Effector memory CD4-positive, alpha-beta T cell (primary cell): ENCODE measurements around the gene ZNF578.

Source experiments
- DNase-seq, 3 donors: peaks; one replicate each; pipeline ENCODE4 v3.0.0-alpha.2; 2020
- H3K27ac ChIP-seq: 2 replicates; pipeline ENCODE4 v1.7.0; 2013; ENCODE audit warnings: mild to moderate bottlenecking, low read length, moderate library complexity; ENCODE audit not compliant: insufficient read depth, poor library complexity, severe bottlenecking
- H3K27me3 ChIP-seq: replicated peaks from 2 replicates; pipeline ENCODE4 v1.7.0; 2013; ENCODE audit warnings: mild to moderate bottlenecking, low read length; ENCODE audit not compliant: insufficient read depth, control insufficient read depth, poor library complexity, severe bottlenecking
- H3K36me3 ChIP-seq: 2 replicates; pipeline ENCODE4 v1.7.0; 2013; ENCODE audit warnings: mild to moderate bottlenecking, low read length, moderate library complexity; ENCODE audit not compliant: control insufficient read depth, insufficient read depth
- H3K4me1 ChIP-seq: 2 replicates; pipeline ENCODE4 v1.7.0; 2013; ENCODE audit warnings: low read length, mild to moderate bottlenecking; ENCODE audit not compliant: control insufficient read depth, insufficient read depth, poor library complexity, severe bottlenecking
- H3K4me3 ChIP-seq: 2 replicates; pipeline ENCODE4 v1.7.0; 2013; ENCODE audit warnings: low read length, low read depth, mild to moderate bottlenecking; ENCODE audit not compliant: insufficient read depth, poor library complexity, severe bottlenecking
- H3K9me3 ChIP-seq: 2 replicates; pipeline ENCODE4 v1.7.0; 2013; ENCODE audit warnings: mild to moderate bottlenecking, low read length, moderate library complexity; ENCODE audit not compliant: control insufficient read depth
- total RNA-seq, 3 donors: gene quantifications; one replicate each; lab custom pipeline; 2026; lab: John Stamatoyannopoulos, UW

ZNF578 gene
- 0.52 to 1.5 (median 0.86) reads per million in 3 donors for total RNA-seq

GRCh38 chr19:52453324-52454094 is at the start of gene ZNF578:
Gene ZNF578, plus strand, starts transcription at chr19:52453553. Its CDS starts 48,293 bp downstream, at chr19:52501846.
- Histone ChIP-seq H3K27ac (peak within 1 kb of the TSS; percentile 7), H3K27me3 (no peaks in the 10 kb centered on the region), H3K4me3 (peak within 1 kb of the TSS; percentile 72), H3K9me3 (peaks cover 7% of the 10 kb centered on the region), H3K4me1 (peaks cover 8% of the 10 kb centered on the region), H3K36me3 (peaks cover 23% of the 10 kb centered on the region)
- DNase-seq = peak; percentile 17 to 62 (median 21)

GRCh38 chr19:52410276-52410675 is 43.1 kb upstream of the ZNF578 start:
- peaks cover 68% of the 10 kb centered on the region for H3K36me3 ChIP-seq

GRCh38 chr19:52415711-52416110 is 37.6 kb upstream of the ZNF578 start:
- Histone ChIP-seq H3K4me3 (no peak overlapping the region), H3K27ac (no peak overlapping the region), H3K36me3 (peaks cover 15% of the 10 kb centered on the region), H3K4me1 (no peaks in the 10 kb centered on the region), H3K9me3 (peaks cover 68% of the 10 kb centered on the region), H3K27me3 (no peaks in the 10 kb centered on the region)
- DNase-seq = no peak

More at GRCh38 chr19:52410276-52410675, 43.1 kb upstream of the ZNF578 start:
- H3K27me3 ChIP-seq = no peaks in the 10 kb centered on the region
- H3K4me3 ChIP-seq = no peak overlapping the region
- peaks cover 47% of the 10 kb centered on the region for H3K9me3 ChIP-seq
- no peak overlapping the region for H3K27ac ChIP-seq
- no peaks in the 10 kb centered on the region for H3K4me1 ChIP-seq
- DNase-seq = no peak

GRCh38 chr19:52428937-52429336 is 24.4 kb upstream of the ZNF578 start, which contains the start of gene ZNF534:
Gene ZNF534, plus strand, starts transcription at chr19:52429148. Its CDS starts 2,327 bp downstream, at chr19:52431475.
- no peaks in the 10 kb centered on the region for H3K4me1 ChIP-seq
- H3K27me3 ChIP-seq = no peaks in the 10 kb centered on the region
- H3K27ac ChIP-seq = no peak within 1 kb of the TSS
- H3K4me3 ChIP-seq = no peak within 1 kb of the TSS
- no peak for DNase-seq
- H3K36me3 ChIP-seq = no peaks in the 10 kb centered on the region
- H3K9me3 ChIP-seq = peaks cover 10% of the 10 kb centered on the region

- no peaks in the 10 kb centered on the region for H3K27me3 ChIP-seq
- no peak for DNase-seq
- H3K27ac ChIP-seq = no peak overlapping the region
- no peak overlapping the region for H3K4me3 ChIP-seq
- no peaks in the 10 kb centered on the region for H3K4me1 ChIP-seq
- no peaks in the 10 kb centered on the region for H3K36me3 ChIP-seq
- peaks cover 11% of the 10 kb centered on the region for H3K9me3 ChIP-seq
Measured at GRCh38 chr19:52442179-52442578, 11.2 kb upstream of the ZNF578 start.

- no peaks in the 10 kb centered on the region for H3K36me3 ChIP-seq
- H3K9me3 ChIP-seq = peaks cover 11% of the 10 kb centered on the region
- H3K27ac ChIP-seq = no peak overlapping the region
- no peaks in the 10 kb centered on the region for H3K4me1 ChIP-seq
- H3K27me3 ChIP-seq = no peaks in the 10 kb centered on the region
- no peak for DNase-seq
- H3K4me3 ChIP-seq = no peak overlapping the region
Measured at GRCh38 chr19:52444506-52444905, 8.8 kb upstream of the ZNF578 start.

GRCh38 chr19:52451241-52451640 is 2.1 kb upstream of the ZNF578 start:
- Histone ChIP-seq H3K27me3 (no peaks in the 10 kb centered on the region), H3K9me3 (peaks cover 5% of the 10 kb centered on the region), H3K4me3 (no peak overlapping the region), H3K27ac (no peak overlapping the region), H3K36me3 (peaks cover 5% of the 10 kb centered on the region), H3K4me1 (peaks cover 8% of the 10 kb centered on the region)
- no peak for DNase-seq

GRCh38 chr19:52464798-52465470 is 11.6 kb downstream of the ZNF578 start:
- DNase-seq = no peak
- H3K27me3 ChIP-seq = no peaks in the 10 kb centered on the region
- no peak overlapping the region for H3K27ac ChIP-seq
- no peaks in the 10 kb centered on the region for H3K36me3 ChIP-seq
- H3K4me3 ChIP-seq = no peak overlapping the region
- H3K9me3 ChIP-seq = peaks cover 37% of the 10 kb centered on the region
- H3K4me1 ChIP-seq = no peaks in the 10 kb centered on the region

- DNase-seq = no peak
- Histone ChIP-seq H3K4me3 (no peak overlapping the region), H3K36me3 (no peaks in the 10 kb centered on the region), H3K9me3 (peaks cover 79% of the 10 kb centered on the region), H3K4me1 (no peaks in the 10 kb centered on the region), H3K27me3 (no peaks in the 10 kb centered on the region), H3K27ac (no peak overlapping the region)
Measured at GRCh38 chr19:52473655-52474350, 20.4 kb downstream of the ZNF578 start.
